ENCODE results near the gene MMAA.
"Not testable (repeated sequence)": the region's sequence is repeated elsewhere in the genome, so short reads cannot be mapped to it uniquely, and the experiment has no call there.

The MMAA gene

GRCh38 chr4:145665773-145666172 lies 46.6 kb downstream of the MMAA start:
- no peak overlapping the region for H3K4me3 ChIP-seq (ENCODE audit: low read length)
- TF ChIP-seq ZNF274 (IDR thresholded peaks at IDR 0.05; ENCODE audit: low read depth, low read length) = no peak

- no peak overlapping the region for H3K4me3 ChIP-seq (ENCODE audit: low read length)
- TF ChIP-seq ZNF274 (IDR thresholded peaks at IDR 0.05; ENCODE audit: low read depth, low read length) = no peak
Measured at GRCh38 chr4:145670422-145670821, 51.2 kb downstream of the MMAA start.

GRCh38 chr4:145679520-145679919 lies 60.3 kb downstream of the MMAA start:
- H3K4me3 ChIP-seq (ENCODE audit: low read length) = no peak overlapping the region
- no peak for TF ChIP-seq ZNF274 (IDR thresholded peaks at IDR 0.05; ENCODE audit: low read depth, low read length)

GRCh38 chr4:145679991-145680455 lies 60.8 kb downstream of the MMAA start, which contains the start of gene C4orf51:
Gene C4orf51, plus strand, starts transcription at chr4:145680146. Its CDS starts 58 bp downstream, at chr4:145680204.
- TF ChIP-seq ZNF274 (IDR thresholded peaks at IDR 0.05; ENCODE audit: low read depth, low read length) = no peak
- H3K4me3 ChIP-seq (ENCODE audit: low read length) = no peak within 1 kb of the TSS

- H3K4me3 ChIP-seq (ENCODE audit: low read length) = no peak overlapping the region
- TF ChIP-seq ZNF274 (IDR thresholded peaks at IDR 0.05; ENCODE audit: low read depth, low read length) = no peak
Measured at GRCh38 chr4:145680902-145681301, 61.7 kb downstream of the MMAA start.

- TF ChIP-seq ZNF274 (IDR thresholded peaks at IDR 0.05; ENCODE audit: low read depth, low read length) = no peak
- no peak overlapping the region for H3K4me3 ChIP-seq (ENCODE audit: low read length)
Measured at GRCh38 chr4:145681518-145681917, 62.3 kb downstream of the MMAA start.

- no peak overlapping the region for H3K4me3 ChIP-seq (ENCODE audit: low read length)
- no peak for TF ChIP-seq ZNF274 (IDR thresholded peaks at IDR 0.05; ENCODE audit: low read depth, low read length)
Measured at GRCh38 chr4:145681956-145682355, 62.8 kb downstream of the MMAA start.

- no peak for TF ChIP-seq ZNF274 (IDR thresholded peaks at IDR 0.05; ENCODE audit: low read depth, low read length)
- no peak overlapping the region for H3K4me3 ChIP-seq (ENCODE audit: low read length)
Measured at GRCh38 chr4:145686991-145687390, 67.8 kb downstream of the MMAA start.

- H3K4me3 ChIP-seq (ENCODE audit: low read length) = no peak overlapping the region
- no peak for TF ChIP-seq ZNF274 (IDR thresholded peaks at IDR 0.05; ENCODE audit: low read depth, low read length)
Measured at GRCh38 chr4:145690610-145691009, 71.4 kb downstream of the MMAA start.

GRCh38 chr4:145691416-145691815 lies 72.2 kb downstream of the MMAA start:
- not testable (repeated sequence) for H3K4me3 ChIP-seq (ENCODE audit: low read length)

- no peak overlapping the region for H3K4me3 ChIP-seq (ENCODE audit: low read length)
- no peak for TF ChIP-seq ZNF274 (IDR thresholded peaks at IDR 0.05; ENCODE audit: low read depth, low read length)
Measured at GRCh38 chr4:145694929-145695328, 75.7 kb downstream of the MMAA start.

- no peak for TF ChIP-seq ZNF274 (IDR thresholded peaks at IDR 0.05; ENCODE audit: low read depth, low read length)
- H3K4me3 ChIP-seq (ENCODE audit: low read length) = no peak overlapping the region
Measured at GRCh38 chr4:145697332-145697731, 78.1 kb downstream of the MMAA start.

GRCh38 chr4:145698507-145698906 lies 79.3 kb downstream of the MMAA start:
- H3K4me3 ChIP-seq (ENCODE audit: low read length) = no peak overlapping the region
- no peak for TF ChIP-seq ZNF274 (IDR thresholded peaks at IDR 0.05; ENCODE audit: low read depth, low read length)

- no peak overlapping the region for H3K4me3 ChIP-seq (ENCODE audit: low read length)
- TF ChIP-seq ZNF274 (IDR thresholded peaks at IDR 0.05; ENCODE audit: low read depth, low read length) = no peak
Measured at GRCh38 chr4:145703850-145704497, 84.8 kb downstream of the MMAA start.

GRCh38 chr4:145709336-145709735 lies 90.2 kb downstream of the MMAA start:
- no peak for TF ChIP-seq ZNF274 (IDR thresholded peaks at IDR 0.05; ENCODE audit: low read depth, low read length)
- no peak overlapping the region for H3K4me3 ChIP-seq (ENCODE audit: low read length)
